B cell (primary cell): ENCODE measurements around the gene PLPP3. TPM values are rescaled to one million over a fixed set of nuclear protein-coding genes. Genes with fewer than 3 reads are reported as not detected.

Experiments
- ATAC-seq: fragments of 200-7000 bp; cut with Tn5 transposase; one replicate; pipeline ENCODE4 v1.10.0; 2021; ENCODE audit warnings: low read depth, mild to moderate bottlenecking, moderate number of reproducible peaks, moderate library complexity
- CTCF ChIA-PET: fragments of 350-600 bp; sonication (Branson Sonifier 250); formaldehyde crosslinking; loops from one replicate; lab custom pipeline; 2021; ENCODE audit warnings: antibody characterized with exemption, inconsistent platforms; lab: Charles Lee
- POLR2A ChIA-PET: fragments of 350-600 bp; sonication (Branson Sonifier 250); formaldehyde crosslinking; loops from one replicate; lab custom pipeline; 2021; ENCODE audit warnings: antibody characterized with exemption; lab: Charles Lee
- DNase-seq: peaks from one replicate; pipeline ENCODE4 v3.0.0; 2013
- H2AFZ ChIP-seq: 2 replicates; pipeline ENCODE4 v1.6.1; 2012; ENCODE audit warnings: mild to moderate bottlenecking, low read depth, low read length; ENCODE audit not compliant: insufficient read depth, poor library complexity, severe bottlenecking
- H3K27ac ChIP-seq, 2 donors: 1 replicate in 1 of 2; 2 replicates in 1 of 2; pipeline ENCODE4 v1.5.1; 2012 to 2013; ENCODE audit warnings: low read length in 2 of 2, mild to moderate bottlenecking in 2 of 2, moderate library complexity in 1 of 2
- H3K27me3 ChIP-seq, 4 experiments: fragments of 200-600 bp in 1 of 4; sonication (generic) in 1 of 4; replicated peaks in 1 of 4; 1 replicate in 2 of 4; 2 replicates in 2 of 4; pipeline versions ENCODE4 v1.6.1 to v1.7.0; 2013 to 2016; ENCODE audit warnings: low read length in 3 of 4, mild to moderate bottlenecking in 2 of 4, mixed read lengths in 1 of 4, moderate library complexity in 1 of 4; ENCODE audit not compliant: insufficient read depth in 4 of 4, control insufficient read depth in 3 of 4; ENCODE audit errors: control extremely low read depth in 1 of 4
- H3K36me3 ChIP-seq, 2 experiments: replicated peaks in 1 of 2; 1 replicate in 1 of 2; 2 replicates in 1 of 2; pipeline versions ENCODE4 v1.6.1 to v1.7.1; 2013; ENCODE audit warnings: low read length in 1 of 2; ENCODE audit not compliant: insufficient read depth in 2 of 2, control insufficient read depth in 1 of 2; ENCODE audit errors: control extremely low read depth in 1 of 2, extremely low read depth in 1 of 2
- H3K4me1 ChIP-seq, 2 donors: fragments of 200-600 bp in 1 of 2; sonication (generic) in 1 of 2; 1 replicate in 1 of 2; 2 replicates in 1 of 2; pipeline versions ENCODE4 v1.5.1 to v1.6.1; 2013 to 2017; ENCODE audit warnings: low read length in 2 of 2; ENCODE audit not compliant: control insufficient read depth in 2 of 2, insufficient read depth in 2 of 2
- H3K4me2 ChIP-seq: replicated peaks from 2 replicates; pipeline ENCODE3; 2012; ENCODE audit warnings: mild to moderate bottlenecking, low read depth, low read length; ENCODE audit not compliant: poor library complexity, severe bottlenecking
- H3K4me3 ChIP-seq, 5 experiments: fragments of 200-600 bp in 1 of 5; sonication (generic) in 1 of 5; 1 replicate in 3 of 5; 2 replicates in 2 of 5; pipeline versions ENCODE4 v1.5.1 to v1.7.0; 2011 to 2016; ENCODE audit warnings: low read length in 4 of 5, mild to moderate bottlenecking in 4 of 5, low read depth in 2 of 5, control low read depth in 1 of 5, moderate library complexity in 1 of 5; ENCODE audit not compliant: insufficient read depth in 1 of 5; ENCODE audit errors: control extremely low read depth in 1 of 5, extremely low read depth in 1 of 5
- H3K79me2 ChIP-seq: fragments of 200-600 bp; sonication (generic); one replicate; pipeline ENCODE4 v1.6.0; 2016; ENCODE audit warnings: low read length; ENCODE audit not compliant: control insufficient read depth, insufficient read depth
- H3K9ac ChIP-seq: fragments of 200-600 bp; sonication (generic); 2 replicates; pipeline ENCODE4 v1.6.1; 2017; ENCODE audit warnings: mild to moderate bottlenecking, low read length, moderate library complexity
- H3K9me3 ChIP-seq, 3 donors: one replicate each; pipeline versions ENCODE4 v1.6.1 to v1.7.1; 2013; ENCODE audit warnings: low read length in 2 of 3; ENCODE audit not compliant: control insufficient read depth in 2 of 3, insufficient read depth in 1 of 3; ENCODE audit errors: control extremely low read depth in 1 of 3
- H4K20me1 ChIP-seq: 2 replicates; pipeline ENCODE4 v1.6.0; 2012; ENCODE audit warnings: mild to moderate bottlenecking, low read length; ENCODE audit not compliant: insufficient read depth, control insufficient read depth, poor library complexity, severe bottlenecking
- H3K27ac Mint-ChIP-seq: one replicate; pipeline ENCODE4 v1.8.0; 2021; ENCODE audit warnings: mixed read lengths
- H3K27me3 Mint-ChIP-seq: one replicate; pipeline ENCODE4 v1.8.0; 2021; ENCODE audit warnings: mixed read lengths
- H3K4me1 Mint-ChIP-seq: one replicate; pipeline ENCODE4 v1.8.0; 2021; ENCODE audit warnings: mixed read lengths
- H3K4me3 Mint-ChIP-seq: one replicate; pipeline ENCODE4 v1.8.0; 2021; ENCODE audit warnings: mixed read lengths
- H3K9me3 Mint-ChIP-seq: one replicate; pipeline ENCODE4 v1.8.0; 2022; ENCODE audit warnings: mixed read lengths; ENCODE audit not compliant: insufficient read depth
- EZH2 ChIP-seq: IDR thresholded peaks from 2 replicates; pipeline ENCODE4 v1.6.1; 2012; ENCODE audit warnings: borderline replicate concordance, low read depth, mild to moderate bottlenecking, moderate library complexity, low read length; ENCODE audit not compliant: insufficient read depth, poor library complexity, severe bottlenecking
- WGBS: methylation state at CpG from one replicate; pipeline ENCODE4 v1.1.5; 2013; ENCODE audit warnings: missing lambda C conversion rate; ENCODE audit not compliant: insufficient coverage; 5-methylcytosine and 5-hydroxymethylcytosine counted together
- intact Hi-C: fragments of 100-400 bp; cut with micrococcal nuclease; formaldehyde crosslinking; loops from one replicate; pipeline ENCODE4 v1.10.0; 2022
- polyA plus RNA-seq: library from polyadenylated mRNA; depleted of rRNA; stranded (reverse); fragments of >200 nt; gene quantifications from 2 replicates; pipeline ENCODE4 v1.2.3, GENCODE V29; 2012
- total RNA-seq, 2 donors: library from RNA; stranded (reverse); fragments of 120-200 nt in 1 of 2; gene quantifications; 1 replicate in 1 of 2; 2 replicates in 1 of 2; pipeline versions ENCODE4 v1.2.3 to v1.2.4, GENCODE V29; 2013 to 2022
- TF ChIP-seq, protein P1 (sequence below): fragments of 200-600 bp; IDR thresholded peaks from one replicate; pipeline ENCODE4 v1.8.0; 2022; ENCODE audit warnings: antibody characterized with exemption, mild to moderate bottlenecking

Gene PLPP3
- total and polyA plus RNA-seq, 2 donors (not counting 1 experiment from before 2014, with no cell fraction given), result 1.8 to 2.9 TPM

DNA sequence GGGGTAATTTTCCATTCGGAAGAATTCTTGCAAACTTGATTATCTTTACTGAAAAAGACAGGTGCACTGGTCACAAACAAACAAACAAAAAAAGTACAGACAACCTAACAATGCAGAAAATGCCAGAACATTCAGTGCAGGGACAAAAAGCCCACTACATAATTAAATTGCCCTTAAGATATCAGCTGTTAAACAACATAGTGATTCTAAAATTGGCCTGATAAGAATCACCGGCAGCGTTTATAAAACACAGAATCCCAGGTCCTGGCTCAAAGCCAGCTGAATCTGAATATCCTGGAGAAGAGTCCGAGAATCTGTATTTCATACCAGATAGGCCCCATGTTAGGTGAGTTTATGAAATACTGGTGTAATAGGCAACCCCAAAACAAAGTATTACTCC, 6.1 kb downstream of the PLPP3 start:
- no peaks in the 10 kb centered on the region for H3K9me3 ChIP-seq
- POLR2A ChIA-PET, result no interaction called here
- no peak overlapping the region for H3K4me2 ChIP-seq
- peaks cover 66% of the 10 kb centered on the region for H3K4me1 Mint-ChIP-seq
- no peaks in the 10 kb centered on the region for H4K20me1 ChIP-seq
- H3K27me3 Mint-ChIP-seq, result no peaks in the 10 kb centered on the region
- no peaks in the 10 kb centered on the region for H3K36me3 ChIP-seq
- no peaks in the 10 kb centered on the region for H3K27me3 ChIP-seq
- TF ChIP-seq, protein P1, sequence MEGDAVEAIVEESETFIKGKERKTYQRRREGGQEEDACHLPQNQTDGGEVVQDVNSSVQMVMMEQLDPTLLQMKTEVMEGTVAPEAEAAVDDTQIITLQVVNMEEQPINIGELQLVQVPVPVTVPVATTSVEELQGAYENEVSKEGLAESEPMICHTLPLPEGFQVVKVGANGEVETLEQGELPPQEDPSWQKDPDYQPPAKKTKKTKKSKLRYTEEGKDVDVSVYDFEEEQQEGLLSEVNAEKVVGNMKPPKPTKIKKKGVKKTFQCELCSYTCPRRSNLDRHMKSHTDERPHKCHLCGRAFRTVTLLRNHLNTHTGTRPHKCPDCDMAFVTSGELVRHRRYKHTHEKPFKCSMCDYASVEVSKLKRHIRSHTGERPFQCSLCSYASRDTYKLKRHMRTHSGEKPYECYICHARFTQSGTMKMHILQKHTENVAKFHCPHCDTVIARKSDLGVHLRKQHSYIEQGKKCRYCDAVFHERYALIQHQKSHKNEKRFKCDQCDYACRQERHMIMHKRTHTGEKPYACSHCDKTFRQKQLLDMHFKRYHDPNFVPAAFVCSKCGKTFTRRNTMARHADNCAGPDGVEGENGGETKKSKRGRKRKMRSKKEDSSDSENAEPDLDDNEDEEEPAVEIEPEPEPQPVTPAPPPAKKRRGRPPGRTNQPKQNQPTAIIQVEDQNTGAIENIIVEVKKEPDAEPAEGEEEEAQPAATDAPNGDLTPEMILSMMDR, result no peak
- TF ChIP-seq EZH2, result no peak
- no peak overlapping the region for H2AFZ ChIP-seq
- H3K4me3 Mint-ChIP-seq, result no peak overlapping the region
- H3K27ac Mint-ChIP-seq, result no peak overlapping the region
- no peaks in the 10 kb centered on the region for H3K9me3 Mint-ChIP-seq
- ATAC-seq (no peak), DNase-seq (no peak)
- CTCF ChIA-PET, result interaction anchor here (1.9 to 7.0 kb wide), 2 partner anchors 11 to 1094 kb away, joined by 4 to 57 read pairs; no protein-coding TSS in a partner anchor
- peaks cover 34 to 47% of the 10 kb centered on the region in 2 donors for H3K4me1 ChIP-seq
- 93% methylated on average over 2 of the region's 4 CpGs for WGBS
- intact Hi-C loops, result loop anchor here (10.0 kb wide), 2 partner anchors 509 to 1099 kb away; no protein-coding TSS in a partner anchor
- no peak overlapping the region for H3K27ac ChIP-seq
- no peak overlapping the region for H3K9ac ChIP-seq
- H3K4me3 ChIP-seq, result no peak overlapping the region
- H3K79me2 ChIP-seq, result peaks cover 46% of the 10 kb centered on the region

DNA sequence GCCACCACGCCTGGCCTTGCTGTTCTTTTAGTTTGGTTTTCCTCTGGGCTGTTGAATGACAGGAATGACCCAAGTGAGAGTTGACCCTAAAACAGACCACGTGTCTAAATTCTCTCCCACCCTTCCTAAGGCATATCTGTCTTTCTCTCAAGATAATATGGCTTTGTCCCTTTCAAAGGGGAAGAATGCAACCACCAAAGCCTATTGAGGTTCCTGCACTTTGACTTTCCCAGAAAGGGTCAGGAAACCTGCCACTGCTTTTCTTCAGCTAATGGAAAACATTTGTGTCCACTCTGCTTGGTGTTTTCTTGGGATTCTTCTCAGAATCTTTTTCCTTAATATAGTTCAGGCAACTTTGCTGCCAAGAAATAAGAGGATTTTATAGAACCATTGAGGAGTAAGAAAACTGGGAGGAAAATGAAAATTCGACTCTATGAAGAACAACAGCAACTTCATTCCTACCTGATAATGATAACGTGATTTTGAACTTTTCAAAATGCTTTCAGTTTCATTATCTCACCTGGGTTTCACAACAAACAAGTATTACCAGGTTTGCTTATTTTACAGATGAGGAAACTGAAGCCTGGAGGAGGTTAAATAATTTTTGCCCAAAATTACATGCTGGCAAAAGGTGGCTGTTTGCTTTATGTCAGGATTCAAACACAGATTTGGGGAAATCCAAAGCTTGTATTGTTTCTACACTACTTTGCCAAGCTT, 6.9 kb downstream of the PLPP3 start:
- peaks cover 26 to 39% of the 10 kb centered on the region in 2 donors for H3K4me1 ChIP-seq
- no peak overlapping the region for H3K4me3 Mint-ChIP-seq
- H3K27ac Mint-ChIP-seq, result no peak overlapping the region
- no peaks in the 10 kb centered on the region for H3K9me3 ChIP-seq
- no peaks in the 10 kb centered on the region for H3K27me3 ChIP-seq
- H2AFZ ChIP-seq, result no peak overlapping the region
- DNase-seq (no peak), ATAC-seq (no peak)
- ChIA-PET POLR2A (no interaction called here), CTCF (interaction anchor here (1.9 to 7.0 kb wide), 2 partner anchors 12 to 1094 kb away, joined by 4 to 57 read pairs; no protein-coding TSS in a partner anchor)
- H3K4me3 ChIP-seq, result no peak overlapping the region
- H3K4me2 ChIP-seq, result no peak overlapping the region
- intact Hi-C loops, result loop anchor here (10.0 kb wide), 2 partner anchors 508 to 1098 kb away; no protein-coding TSS in a partner anchor
- H4K20me1 ChIP-seq, result no peaks in the 10 kb centered on the region
- peaks cover 58% of the 10 kb centered on the region for H3K4me1 Mint-ChIP-seq
- TF ChIP-seq, protein P1, result no peak
- TF ChIP-seq EZH2, result no peak
- no peaks in the 10 kb centered on the region for H3K9me3 Mint-ChIP-seq
- H3K79me2 ChIP-seq, result peaks cover 46% of the 10 kb centered on the region
- H3K36me3 ChIP-seq, result no peaks in the 10 kb centered on the region
- no peak overlapping the region for H3K27ac ChIP-seq
- H3K9ac ChIP-seq, result no peak overlapping the region
- WGBS, result no CpG with 5 or more reads among the region's 4 CpGs
- H3K27me3 Mint-ChIP-seq, result no peaks in the 10 kb centered on the region
